GM19043 (cell line): ENCODE data around the gene PHF14.

Source experiments
- ATAC-seq: cut with Tn5 transposase; IDR thresholded peaks from one replicate; pipeline ENCODE4 v1.9.1; 2021; ENCODE audit warnings: low read depth; ENCODE audit not compliant: unreplicated experiment

PHF14 gene

GRCh38 chr7:11196143-11196542 is 222.5 kb downstream of the PHF14 start:
- ATAC-seq: no peak

DNA sequence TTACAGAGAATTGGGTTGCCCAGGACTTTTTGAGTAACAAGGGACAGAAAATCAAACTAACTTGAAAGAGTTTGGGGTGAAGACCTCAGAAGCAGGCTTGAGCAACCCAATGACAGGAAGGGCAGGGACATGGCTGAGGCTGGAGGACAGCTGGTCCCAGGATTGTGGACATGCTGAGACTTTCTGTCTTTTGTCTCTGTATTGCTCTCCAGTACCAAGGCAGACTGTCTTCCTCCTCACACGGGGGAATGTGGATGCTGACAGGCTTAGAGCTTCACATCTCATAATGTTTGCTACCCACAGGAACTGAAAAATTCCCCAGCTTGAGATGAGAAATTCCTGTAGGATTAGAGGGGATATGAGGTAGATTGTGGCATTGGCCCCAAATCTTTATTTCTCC is 229.6 kb downstream of the PHF14 start:
- ATAC-seq: no peak

- no peak for ATAC-seq
Measured at GRCh38 chr7:11203683-11204082, 230.0 kb downstream of the PHF14 start.

GRCh38 chr7:11206177-11206899 is 232.7 kb downstream of the PHF14 start:
- ATAC-seq: no peak

DNA sequence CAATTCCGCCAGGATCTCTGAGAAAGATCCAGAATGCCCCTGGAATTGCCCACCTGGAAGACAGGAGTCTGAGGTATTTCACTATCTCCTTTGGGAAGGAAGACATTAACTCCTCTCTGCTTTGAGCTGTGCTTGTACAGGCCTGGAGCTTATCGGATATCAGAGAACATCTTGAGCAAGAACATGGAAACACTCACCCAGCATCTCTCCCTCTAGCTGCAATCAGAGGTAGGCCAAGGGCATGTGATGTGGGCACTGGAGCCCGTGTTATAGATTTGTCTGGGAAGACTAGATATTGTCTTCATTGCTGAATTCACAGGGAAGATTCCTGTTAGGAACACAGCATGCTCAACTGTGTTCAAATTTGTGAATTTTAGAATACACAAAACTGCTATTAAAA is 233.9 kb downstream of the PHF14 start:
- no peak for ATAC-seq

GRCh38 chr7:11208883-11209465 is 235.3 kb downstream of the PHF14 start:
- ATAC-seq: no peak

GRCh38 chr7:11210374-11210773 is 236.7 kb downstream of the PHF14 start:
- no peak for ATAC-seq

DNA sequence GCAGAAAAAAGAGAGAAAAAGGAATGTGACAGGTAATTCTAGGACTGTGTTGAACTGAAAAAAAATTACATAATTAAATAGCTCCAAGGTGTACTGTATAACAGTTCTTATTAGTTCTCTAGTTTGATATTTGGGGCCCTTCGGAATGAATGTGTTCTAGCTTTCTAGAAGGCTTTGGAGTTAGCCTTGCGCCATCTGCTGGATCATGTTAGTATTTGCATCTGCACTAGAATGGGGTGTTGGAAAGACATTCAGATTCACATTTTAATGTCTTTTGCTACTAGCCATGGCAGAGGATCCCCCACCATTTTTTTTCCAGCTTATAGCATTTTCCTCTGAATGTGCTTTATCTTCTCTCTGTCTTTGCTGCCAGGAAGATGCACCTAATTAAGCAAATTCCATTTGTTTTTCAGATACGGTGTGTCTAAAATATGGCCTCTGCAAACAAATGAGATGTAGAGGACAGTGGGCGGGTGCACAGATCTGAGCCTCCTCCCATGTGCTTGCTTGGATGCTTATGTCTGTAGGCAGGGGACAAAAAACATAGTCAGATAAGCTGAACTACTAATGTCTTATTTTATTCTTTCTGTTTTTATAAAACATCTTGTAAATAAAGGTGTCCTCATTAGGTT is 238.5 kb downstream of the PHF14 start:
- peak; percentile 93 for ATAC-seq

DNA sequence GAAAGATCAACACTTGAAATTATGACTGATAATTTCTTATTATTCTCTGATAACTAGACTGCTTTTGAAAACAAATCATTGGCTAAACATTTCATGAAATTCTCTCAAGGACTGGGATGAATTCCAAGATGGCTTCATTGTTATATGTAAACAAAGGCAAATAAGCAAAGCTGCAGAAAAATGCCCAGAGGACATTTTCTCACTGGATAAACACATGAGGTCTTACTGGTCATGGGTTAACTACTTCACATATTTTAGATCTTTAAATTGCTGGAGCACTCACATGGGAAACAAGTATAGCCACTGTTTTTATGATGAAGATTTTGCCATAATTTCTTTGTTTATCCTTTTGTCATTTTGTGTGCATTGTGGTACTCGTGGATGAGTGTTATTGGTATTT is 239.1 kb downstream of the PHF14 start:
- ATAC-seq: no peak

DNA sequence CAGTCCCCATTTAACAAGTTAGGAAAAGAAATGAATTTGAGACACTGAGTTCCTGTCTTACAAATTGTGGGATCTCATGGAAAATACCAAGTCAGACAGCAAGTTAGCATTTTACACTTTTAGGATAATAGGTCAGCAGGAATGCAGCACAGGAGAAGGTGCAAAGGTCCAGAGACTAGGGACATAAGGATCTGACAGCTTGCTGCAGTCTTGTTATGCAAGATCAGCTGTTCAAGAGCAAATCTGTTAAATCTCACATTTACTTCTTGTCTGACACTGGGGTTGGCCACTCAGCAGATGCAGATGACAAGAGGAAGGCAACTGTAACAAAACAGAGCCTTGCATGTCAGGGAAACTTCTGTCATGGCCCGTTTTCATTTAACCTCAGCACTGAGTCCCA is 239.6 kb downstream of the PHF14 start:
- ATAC-seq: no peak

DNA sequence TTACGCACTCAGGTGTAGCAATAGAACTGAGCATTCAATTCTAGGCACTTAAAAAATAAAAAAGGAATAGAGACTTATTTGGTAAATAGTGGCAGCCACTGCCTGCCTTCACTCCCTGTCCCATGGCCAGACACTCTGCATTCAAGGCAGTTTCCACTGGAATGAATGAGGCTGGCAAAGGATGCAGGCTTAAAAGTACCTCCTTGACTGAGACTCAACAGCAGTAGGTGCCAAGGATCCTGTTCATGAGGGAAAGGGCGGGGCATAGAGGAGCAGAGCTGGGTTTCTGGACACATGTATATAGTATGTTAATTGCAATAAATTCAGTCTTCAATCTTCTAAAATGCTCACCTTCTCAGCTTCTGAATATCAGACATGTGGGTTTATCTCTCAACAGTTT is 242.6 kb downstream of the PHF14 start:
- no peak for ATAC-seq

GRCh38 chr7:11217848-11218565 is 244.3 kb downstream of the PHF14 start:
- ATAC-seq: no peak
